Epithelial cell of esophagus (primary cell): ENCODE measurements around the gene CFAP53.

Experiments used
- DNase-seq: peaks from one replicate; pipeline ENCODE4 v3.0.0; 2010; ENCODE audit warnings: low read depth
- H3K4me3 ChIP-seq: 2 replicates; pipeline ENCODE4 v1.5.1; 2011; ENCODE audit warnings: mild to moderate bottlenecking, low read length, control low read depth
- TF ChIP-seq, protein P1 (sequence below): IDR thresholded peaks from 2 replicates; pipeline ENCODE4 v1.5.1; 2011; ENCODE audit warnings: low read depth, mild to moderate bottlenecking, low read length, control low read depth, inconsistent platforms; ENCODE audit not compliant: insufficient read depth; ENCODE audit errors: missing control alignments

Gene CFAP53

DNA sequence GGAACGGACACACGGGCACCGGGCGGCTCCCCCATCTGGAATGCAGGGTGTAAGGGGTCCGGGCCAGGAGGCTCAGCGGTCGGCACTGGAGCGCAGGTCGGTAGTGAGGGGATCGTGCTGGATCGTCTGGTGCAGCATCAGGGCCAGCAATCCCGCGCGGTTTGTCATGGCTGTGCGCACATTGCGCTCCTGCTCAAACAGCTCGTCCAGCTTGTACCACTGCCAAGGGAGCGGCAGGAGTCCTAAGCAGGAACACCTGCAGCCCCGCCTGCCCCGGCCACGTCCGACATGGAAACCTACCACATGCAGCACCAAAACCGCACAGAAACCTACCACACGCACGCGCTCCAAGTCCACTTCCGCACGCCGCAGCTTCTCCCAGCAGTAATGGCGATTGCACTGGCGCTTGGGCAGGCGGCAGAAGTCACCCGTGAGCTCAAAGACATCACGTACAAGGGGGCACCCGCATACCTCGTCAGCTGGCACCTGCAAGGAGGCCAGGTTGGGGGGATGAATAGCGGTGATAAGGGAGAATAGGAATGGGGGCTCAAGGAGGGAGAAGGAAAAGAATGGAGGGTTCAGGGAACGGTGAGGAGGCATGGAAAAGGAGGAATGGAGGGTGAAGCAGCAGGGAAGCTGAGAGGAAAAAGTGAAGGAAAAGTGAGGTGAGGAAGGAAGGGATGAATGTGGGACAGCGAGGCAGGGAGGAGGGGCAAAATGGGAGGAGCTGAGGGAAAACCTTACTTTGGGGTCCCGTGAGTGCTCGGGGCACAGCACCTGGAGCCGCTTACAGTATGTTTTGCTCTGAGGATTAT lies 16.4 kb upstream of the CFAP53 start:
- DNase-seq: no peak
- H3K4me3 ChIP-seq: no peak overlapping the region
- TF ChIP-seq, protein P1, sequence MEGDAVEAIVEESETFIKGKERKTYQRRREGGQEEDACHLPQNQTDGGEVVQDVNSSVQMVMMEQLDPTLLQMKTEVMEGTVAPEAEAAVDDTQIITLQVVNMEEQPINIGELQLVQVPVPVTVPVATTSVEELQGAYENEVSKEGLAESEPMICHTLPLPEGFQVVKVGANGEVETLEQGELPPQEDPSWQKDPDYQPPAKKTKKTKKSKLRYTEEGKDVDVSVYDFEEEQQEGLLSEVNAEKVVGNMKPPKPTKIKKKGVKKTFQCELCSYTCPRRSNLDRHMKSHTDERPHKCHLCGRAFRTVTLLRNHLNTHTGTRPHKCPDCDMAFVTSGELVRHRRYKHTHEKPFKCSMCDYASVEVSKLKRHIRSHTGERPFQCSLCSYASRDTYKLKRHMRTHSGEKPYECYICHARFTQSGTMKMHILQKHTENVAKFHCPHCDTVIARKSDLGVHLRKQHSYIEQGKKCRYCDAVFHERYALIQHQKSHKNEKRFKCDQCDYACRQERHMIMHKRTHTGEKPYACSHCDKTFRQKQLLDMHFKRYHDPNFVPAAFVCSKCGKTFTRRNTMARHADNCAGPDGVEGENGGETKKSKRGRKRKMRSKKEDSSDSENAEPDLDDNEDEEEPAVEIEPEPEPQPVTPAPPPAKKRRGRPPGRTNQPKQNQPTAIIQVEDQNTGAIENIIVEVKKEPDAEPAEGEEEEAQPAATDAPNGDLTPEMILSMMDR: no peak

DNA sequence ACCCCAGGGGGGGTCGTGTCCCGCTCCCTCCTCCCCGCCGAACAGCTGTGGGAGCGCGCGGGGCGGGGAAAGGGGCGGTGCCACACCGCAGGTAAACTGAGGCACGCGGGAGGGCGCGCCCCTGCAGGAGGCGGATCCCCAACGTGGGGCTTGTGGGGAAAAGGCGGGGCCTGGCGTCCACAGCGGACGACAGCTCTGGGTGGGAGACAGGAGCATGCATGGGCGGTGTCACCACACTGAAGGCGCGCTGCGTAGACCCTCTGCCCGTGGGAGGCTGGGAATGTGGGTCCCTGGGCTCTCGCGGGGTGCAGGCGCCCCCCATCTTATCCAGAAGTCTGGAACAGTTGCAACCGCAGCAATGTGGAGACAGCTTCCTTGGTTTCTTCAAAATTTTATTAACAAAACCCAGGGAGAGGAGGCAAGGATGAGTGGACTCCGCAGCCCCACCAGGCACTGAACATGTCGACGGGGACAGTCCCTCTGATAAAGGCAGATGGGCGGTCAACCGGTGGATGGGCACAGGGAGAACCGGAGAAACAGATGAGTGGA lies 15.8 kb upstream of the CFAP53 start:
- TF ChIP-seq, protein P1: no peak
- no peak for DNase-seq
- H3K4me3 ChIP-seq: peak overlapping the region; percentile 94

DNA sequence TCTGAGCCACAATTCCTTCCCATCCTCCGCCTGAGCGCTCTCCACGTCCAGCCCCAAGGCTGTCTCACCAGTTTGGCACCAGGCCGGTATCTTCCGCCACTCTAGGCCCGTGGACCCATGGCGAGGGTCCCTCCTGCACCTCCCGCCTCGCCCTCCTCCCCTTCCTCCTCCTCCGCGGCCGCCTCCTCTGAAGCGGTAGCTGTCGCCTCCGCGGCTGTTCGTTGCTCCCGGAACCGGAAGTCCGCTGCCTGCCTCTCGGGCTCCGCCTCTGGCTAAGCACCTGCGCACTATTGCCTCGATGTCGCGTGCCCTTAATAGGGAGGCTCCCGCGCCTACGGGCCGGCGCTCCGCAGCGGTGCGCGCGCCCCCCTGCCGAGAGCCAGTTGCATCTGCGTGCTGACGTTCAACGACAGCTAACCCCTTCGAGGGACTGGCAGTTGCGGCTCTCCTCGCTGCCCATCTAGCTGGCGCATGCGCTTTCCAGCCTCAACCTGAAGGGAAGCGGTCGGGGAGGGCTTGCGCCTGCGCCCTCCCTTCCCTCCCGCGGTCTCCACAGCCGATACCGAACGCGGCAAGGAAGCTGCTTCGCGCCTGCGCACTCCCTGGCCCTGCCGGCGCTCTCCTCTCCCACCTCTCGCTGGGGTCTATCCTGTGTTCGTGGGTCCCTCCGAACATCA lies 15.1 kb upstream of the CFAP53 start, which contains the start of gene MBD1:
Gene MBD1, minus strand, starts transcription at position 229 of the 677 bp plus-strand sequence. CDS start 1,531 bp downstream, outside the sequence.
- peak; percentile 96 for DNase-seq
- peak within 1 kb of the TSS; percentile 94 for H3K4me3 ChIP-seq
- TF ChIP-seq, protein P1: peak; percentile 34

DNA sequence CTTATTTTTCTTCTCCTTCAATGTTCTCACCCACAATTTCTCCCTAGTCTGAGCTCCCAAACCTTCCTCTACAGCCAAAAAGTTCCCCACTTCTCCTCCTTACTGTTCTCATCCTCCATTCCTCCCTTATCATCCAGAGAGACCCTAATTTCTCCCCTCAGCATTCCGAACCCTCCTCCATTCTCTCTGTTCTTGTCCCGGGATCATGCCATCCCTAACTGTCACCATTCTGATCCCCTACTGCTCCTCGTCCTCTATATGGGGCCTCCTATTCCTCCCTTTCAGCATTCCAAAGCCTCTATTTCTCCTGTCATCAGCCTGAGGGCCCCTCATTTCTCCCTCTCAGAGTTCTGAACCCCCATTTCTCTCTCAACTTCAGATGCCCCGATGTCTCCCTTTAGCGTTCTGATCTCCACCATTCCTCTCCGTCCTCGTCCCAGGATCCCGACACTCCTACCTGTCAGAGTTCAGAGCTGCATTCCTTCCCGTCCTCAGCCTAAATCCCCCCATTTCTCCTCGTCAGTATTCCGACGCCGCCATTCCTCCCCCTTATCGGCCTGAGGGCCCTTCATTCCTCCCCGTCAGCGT lies 14.5 kb upstream of the CFAP53 start:
- DNase-seq: no peak
- H3K4me3 ChIP-seq: peak overlapping the region; percentile 94
- TF ChIP-seq, protein P1: no peak

DNA sequence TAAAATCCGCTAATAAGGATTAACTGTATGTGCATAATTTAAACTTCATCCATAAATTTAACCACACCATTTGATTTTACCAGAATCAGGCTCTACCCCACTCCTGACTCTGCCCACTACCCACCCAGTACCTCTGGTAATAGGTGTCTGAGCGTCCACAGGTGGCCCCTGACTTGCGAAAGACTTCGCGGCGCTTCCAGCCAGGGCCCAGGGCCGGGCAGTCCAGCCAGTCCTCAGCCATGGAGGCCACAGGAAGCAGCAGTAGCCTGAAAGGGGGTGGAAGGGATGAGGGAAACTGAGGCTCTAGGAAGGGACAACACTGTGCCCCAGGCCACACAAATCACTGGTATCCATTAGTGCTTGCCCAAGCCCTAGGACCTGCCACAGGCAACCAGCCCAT lies 13.5 kb upstream of the CFAP53 start:
- H3K4me3 ChIP-seq: peak overlapping the region; percentile 94
- TF ChIP-seq, protein P1: no peak
- no peak for DNase-seq

DNA sequence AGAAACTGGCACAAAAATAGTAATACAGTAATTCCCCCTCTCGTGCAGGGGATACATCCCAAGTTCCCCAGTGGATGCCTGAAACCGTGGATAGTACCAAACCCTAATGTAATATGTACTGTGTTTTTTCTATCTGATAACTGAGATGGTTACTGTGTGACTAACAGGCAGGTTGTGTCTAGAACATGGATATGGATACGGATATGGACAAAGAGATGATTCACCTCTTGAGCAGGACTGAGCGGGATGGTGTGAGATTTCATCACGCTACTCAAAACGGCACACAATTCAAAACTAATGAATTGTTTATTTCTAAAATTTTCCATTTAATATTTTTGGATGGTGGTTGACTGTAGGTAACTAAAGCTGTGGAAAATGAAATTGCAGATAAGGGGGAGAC lies 11.6 kb upstream of the CFAP53 start:
- peak; percentile 91 for DNase-seq
- TF ChIP-seq, protein P1: no peak
- H3K4me3 ChIP-seq: no peak overlapping the region
